H1 (cell line): ENCODE data around the gene PTCH1. TPM values are rescaled to one million over a fixed set of nuclear protein-coding genes. Genes with fewer than 3 reads are reported as not detected.

Experiments used
- CHD2 ChIP-seq: IDR thresholded peaks from 2 replicates; pipeline ENCODE4 v1.6.1; 2012; ENCODE audit warnings: low read length, improper control_type of control experiment
- GTF2F1 ChIP-seq: IDR thresholded peaks from 2 replicates; pipeline ENCODE4 v1.6.1; 2012; ENCODE audit warnings: low read depth, low read length, improper control_type of control experiment, borderline replicate concordance
- PHF8 ChIP-seq: fragments of 200-600 bp; sonication (generic); conservative IDR thresholded peaks from 2 replicates; pipeline ENCODE4 v1.7.1; 2012; ENCODE audit warnings: low read depth, mild to moderate bottlenecking, inconsistent platforms, low read length, moderate library complexity
- RAD21 ChIP-seq, 2 experiments: IDR thresholded peaks in 1 of 2; conservative IDR thresholded peaks in 1 of 2; 2 replicates each; pipeline ENCODE4 v1.6.1; 2011; ENCODE audit warnings: low read depth in 2 of 2, low read length in 2 of 2, improper control_type of control experiment in 1 of 2, inconsistent platforms in 1 of 2, mild to moderate bottlenecking in 1 of 2, moderate library complexity in 1 of 2
- RBBP5 ChIP-seq: IDR thresholded peaks from 2 replicates; pipeline ENCODE4 v1.7.1; 2012; ENCODE audit warnings: low read depth, mild to moderate bottlenecking, inconsistent platforms, low read length, moderate library complexity, borderline replicate concordance
- SP4 ChIP-seq: IDR thresholded peaks from 2 replicates; pipeline ENCODE4 v1.6.1; 2012; ENCODE audit warnings: low read length, inconsistent platforms
- TAF7 ChIP-seq: optimal IDR thresholded peaks from 2 replicates; pipeline ENCODE3; 2011; ENCODE audit warnings: low read depth, mild to moderate bottlenecking, inconsistent platforms, low read length, moderate library complexity, borderline replicate concordance
- polyA plus RNA-seq, 7 experiments: library from polyadenylated mRNA; depleted of rRNA in 3 of 7; stranded (reverse) in 5 of 7; unstranded in 2 of 7; fragments of >200 nt in 5 of 7; fragments of 200-250 nt in 2 of 7; gene quantifications; 1 replicate in 5 of 7; 2 replicates in 1 of 7; 4 replicates in 1 of 7; pipeline versions ENCODE4 v1.2.1 to v1.2.3, GENCODE V29; 2011 to 2013; ENCODE audit warnings: missing spikeins in 2 of 7, mixed read lengths in 2 of 7
- total RNA-seq: library from RNA; stranded (reverse); fragmentation: NEBNext Ultra II Directional; extraction: Animal tissue kit (Norgen Biotek cat#: 25700); gene quantifications from 2 replicates; pipeline ENCODE4 v1.2.1, GENCODE V29; 2021
- TF ChIP-seq, protein P1 (sequence below): IDR thresholded peaks from 2 replicates; pipeline ENCODE4 v1.6.1; 2011; ENCODE audit warnings: low read depth, mild to moderate bottlenecking, low read length; ENCODE audit not compliant: insufficient read depth
- TF ChIP-seq, protein P2 (sequence below): fragments of 300-600 bp; sonication (generic); IDR thresholded peaks from 2 replicates; pipeline ENCODE4 v1.7.1; 2012; ENCODE audit warnings: low read length, moderate library complexity, mild to moderate bottlenecking, inconsistent platforms; ENCODE audit not compliant: insufficient replicate concordance

The PTCH1 gene
- total and polyA plus RNA-seq, 2 of the 8 experiments (the other 6 are each of a cell fraction or from before 2014, with no cell fraction given), result 6.4 to 34.1 TPM

DNA sequence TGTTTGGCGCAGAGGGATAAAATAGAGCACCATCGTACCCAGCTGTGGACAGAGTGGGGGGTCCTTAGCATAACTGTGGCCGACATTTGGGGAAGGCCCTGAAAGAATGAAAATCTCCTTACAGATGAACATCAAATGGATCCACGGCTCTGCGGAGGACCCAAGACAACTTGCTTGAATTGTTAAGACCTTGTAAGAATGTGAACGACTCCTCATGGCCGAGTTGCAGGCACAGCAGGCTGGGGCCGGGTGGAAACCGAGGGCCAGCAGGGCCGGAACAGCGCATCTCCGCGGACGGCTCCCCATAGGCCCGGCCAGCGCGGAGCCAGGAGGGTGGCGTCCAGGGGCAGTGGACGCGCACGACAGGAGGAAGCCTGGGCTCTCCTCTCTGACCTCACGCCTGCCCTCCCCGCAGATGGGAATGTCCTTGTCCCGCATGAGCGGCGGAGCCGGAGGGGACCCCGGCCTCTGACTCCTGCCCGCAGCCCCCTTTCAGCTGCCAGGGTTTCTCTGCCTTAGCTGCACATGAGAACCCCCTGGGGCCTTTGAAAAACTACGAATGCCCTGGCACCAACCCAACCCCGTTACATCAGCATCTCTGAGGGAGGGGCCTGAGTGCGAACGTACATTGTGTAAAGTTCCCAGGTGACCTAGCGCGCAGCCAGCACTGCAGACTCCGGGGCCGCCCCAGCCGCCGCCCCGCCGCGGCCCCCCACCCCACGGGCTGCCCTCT is 36.2 kb upstream of the PTCH1 start (continued):
- TF ChIP-seq GTF2F1, result no peak
- peak; percentile 23 for TF ChIP-seq TAF7
- TF ChIP-seq, protein P1, sequence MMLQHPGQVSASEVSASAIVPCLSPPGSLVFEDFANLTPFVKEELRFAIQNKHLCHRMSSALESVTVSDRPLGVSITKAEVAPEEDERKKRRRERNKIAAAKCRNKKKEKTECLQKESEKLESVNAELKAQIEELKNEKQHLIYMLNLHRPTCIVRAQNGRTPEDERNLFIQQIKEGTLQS, result no peak
- peak in 1 of 2 experiments; percentile 24; a peak in 1 of 4 replicates for TF ChIP-seq RAD21 (IDR thresholded peaks at IDR 0.05 in 1 of 2, conservative IDR thresholded peaks at IDR 0.05 in 1 of 2; ENCODE audit: low read depth in 2 of 2, low read length in 2 of 2)
- TF ChIP-seq SP4, result no peak
- no peak for TF ChIP-seq CHD2
- TF ChIP-seq, protein P2, sequence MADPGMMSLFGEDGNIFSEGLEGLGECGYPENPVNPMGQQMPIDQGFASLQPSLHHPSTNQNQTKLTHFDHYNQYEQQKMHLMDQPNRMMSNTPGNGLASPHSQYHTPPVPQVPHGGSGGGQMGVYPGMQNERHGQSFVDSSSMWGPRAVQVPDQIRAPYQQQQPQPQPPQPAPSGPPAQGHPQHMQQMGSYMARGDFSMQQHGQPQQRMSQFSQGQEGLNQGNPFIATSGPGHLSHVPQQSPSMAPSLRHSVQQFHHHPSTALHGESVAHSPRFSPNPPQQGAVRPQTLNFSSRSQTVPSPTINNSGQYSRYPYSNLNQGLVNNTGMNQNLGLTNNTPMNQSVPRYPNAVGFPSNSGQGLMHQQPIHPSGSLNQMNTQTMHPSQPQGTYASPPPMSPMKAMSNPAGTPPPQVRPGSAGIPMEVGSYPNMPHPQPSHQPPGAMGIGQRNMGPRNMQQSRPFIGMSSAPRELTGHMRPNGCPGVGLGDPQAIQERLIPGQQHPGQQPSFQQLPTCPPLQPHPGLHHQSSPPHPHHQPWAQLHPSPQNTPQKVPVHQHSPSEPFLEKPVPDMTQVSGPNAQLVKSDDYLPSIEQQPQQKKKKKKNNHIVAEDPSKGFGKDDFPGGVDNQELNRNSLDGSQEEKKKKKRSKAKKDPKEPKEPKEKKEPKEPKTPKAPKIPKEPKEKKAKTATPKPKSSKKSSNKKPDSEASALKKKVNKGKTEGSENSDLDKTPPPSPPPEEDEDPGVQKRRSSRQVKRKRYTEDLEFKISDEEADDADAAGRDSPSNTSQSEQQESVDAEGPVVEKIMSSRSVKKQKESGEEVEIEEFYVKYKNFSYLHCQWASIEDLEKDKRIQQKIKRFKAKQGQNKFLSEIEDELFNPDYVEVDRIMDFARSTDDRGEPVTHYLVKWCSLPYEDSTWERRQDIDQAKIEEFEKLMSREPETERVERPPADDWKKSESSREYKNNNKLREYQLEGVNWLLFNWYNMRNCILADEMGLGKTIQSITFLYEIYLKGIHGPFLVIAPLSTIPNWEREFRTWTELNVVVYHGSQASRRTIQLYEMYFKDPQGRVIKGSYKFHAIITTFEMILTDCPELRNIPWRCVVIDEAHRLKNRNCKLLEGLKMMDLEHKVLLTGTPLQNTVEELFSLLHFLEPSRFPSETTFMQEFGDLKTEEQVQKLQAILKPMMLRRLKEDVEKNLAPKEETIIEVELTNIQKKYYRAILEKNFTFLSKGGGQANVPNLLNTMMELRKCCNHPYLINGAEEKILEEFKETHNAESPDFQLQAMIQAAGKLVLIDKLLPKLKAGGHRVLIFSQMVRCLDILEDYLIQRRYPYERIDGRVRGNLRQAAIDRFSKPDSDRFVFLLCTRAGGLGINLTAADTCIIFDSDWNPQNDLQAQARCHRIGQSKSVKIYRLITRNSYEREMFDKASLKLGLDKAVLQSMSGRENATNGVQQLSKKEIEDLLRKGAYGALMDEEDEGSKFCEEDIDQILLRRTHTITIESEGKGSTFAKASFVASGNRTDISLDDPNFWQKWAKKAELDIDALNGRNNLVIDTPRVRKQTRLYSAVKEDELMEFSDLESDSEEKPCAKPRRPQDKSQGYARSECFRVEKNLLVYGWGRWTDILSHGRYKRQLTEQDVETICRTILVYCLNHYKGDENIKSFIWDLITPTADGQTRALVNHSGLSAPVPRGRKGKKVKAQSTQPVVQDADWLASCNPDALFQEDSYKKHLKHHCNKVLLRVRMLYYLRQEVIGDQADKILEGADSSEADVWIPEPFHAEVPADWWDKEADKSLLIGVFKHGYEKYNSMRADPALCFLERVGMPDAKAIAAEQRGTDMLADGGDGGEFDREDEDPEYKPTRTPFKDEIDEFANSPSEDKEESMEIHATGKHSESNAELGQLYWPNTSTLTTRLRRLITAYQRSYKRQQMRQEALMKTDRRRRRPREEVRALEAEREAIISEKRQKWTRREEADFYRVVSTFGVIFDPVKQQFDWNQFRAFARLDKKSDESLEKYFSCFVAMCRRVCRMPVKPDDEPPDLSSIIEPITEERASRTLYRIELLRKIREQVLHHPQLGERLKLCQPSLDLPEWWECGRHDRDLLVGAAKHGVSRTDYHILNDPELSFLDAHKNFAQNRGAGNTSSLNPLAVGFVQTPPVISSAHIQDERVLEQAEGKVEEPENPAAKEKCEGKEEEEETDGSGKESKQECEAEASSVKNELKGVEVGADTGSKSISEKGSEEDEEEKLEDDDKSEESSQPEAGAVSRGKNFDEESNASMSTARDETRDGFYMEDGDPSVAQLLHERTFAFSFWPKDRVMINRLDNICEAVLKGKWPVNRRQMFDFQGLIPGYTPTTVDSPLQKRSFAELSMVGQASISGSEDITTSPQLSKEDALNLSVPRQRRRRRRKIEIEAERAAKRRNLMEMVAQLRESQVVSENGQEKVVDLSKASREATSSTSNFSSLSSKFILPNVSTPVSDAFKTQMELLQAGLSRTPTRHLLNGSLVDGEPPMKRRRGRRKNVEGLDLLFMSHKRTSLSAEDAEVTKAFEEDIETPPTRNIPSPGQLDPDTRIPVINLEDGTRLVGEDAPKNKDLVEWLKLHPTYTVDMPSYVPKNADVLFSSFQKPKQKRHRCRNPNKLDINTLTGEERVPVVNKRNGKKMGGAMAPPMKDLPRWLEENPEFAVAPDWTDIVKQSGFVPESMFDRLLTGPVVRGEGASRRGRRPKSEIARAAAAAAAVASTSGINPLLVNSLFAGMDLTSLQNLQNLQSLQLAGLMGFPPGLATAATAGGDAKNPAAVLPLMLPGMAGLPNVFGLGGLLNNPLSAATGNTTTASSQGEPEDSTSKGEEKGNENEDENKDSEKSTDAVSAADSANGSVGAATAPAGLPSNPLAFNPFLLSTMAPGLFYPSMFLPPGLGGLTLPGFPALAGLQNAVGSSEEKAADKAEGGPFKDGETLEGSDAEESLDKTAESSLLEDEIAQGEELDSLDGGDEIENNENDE, result peak; percentile 38
- no peak for TF ChIP-seq PHF8
- TF ChIP-seq RBBP5, result no peak
